GM18868 (cell line): Measurements from ENCODE around the gene OR2A42.
"Not testable (repeated sequence)": the region's sequence is repeated elsewhere in the genome, so short reads cannot be mapped to it uniquely, and the experiment has no call there.

Source experiments
- ATAC-seq: cut with Tn5 transposase; IDR thresholded peaks from one replicate; pipeline ENCODE4 v1.9.1; 2021; ENCODE audit warnings: mild to moderate bottlenecking, moderate library complexity; ENCODE audit not compliant: unreplicated experiment

Gene OR2A42

GRCh38 chr7:144226866-144227265 lies 12.5 kb downstream of the OR2A42 start:
- not testable (repeated sequence) for ATAC-seq

- peak; percentile 35 for ATAC-seq
Observed at GRCh38 chr7:144223675-144224074, 15.7 kb downstream of the OR2A42 start.

GRCh38 chr7:144220531-144220930 lies 18.9 kb downstream of the OR2A42 start:
- ATAC-seq, result not testable (repeated sequence)

- ATAC-seq, result peak; percentile 56
Observed at GRCh38 chr7:144219149-144219548, 20.3 kb downstream of the OR2A42 start.

GRCh38 chr7:144218581-144218980 lies 20.8 kb downstream of the OR2A42 start:
- ATAC-seq, result not testable (repeated sequence)

- not testable (repeated sequence) for ATAC-seq
Observed at GRCh38 chr7:144217200-144217599, 22.2 kb downstream of the OR2A42 start.

GRCh38 chr7:144205306-144205705 lies 34.1 kb downstream of the OR2A42 start:
- not testable (repeated sequence) for ATAC-seq

- not testable (repeated sequence) for ATAC-seq
Observed at GRCh38 chr7:144203086-144203485, 36.3 kb downstream of the OR2A42 start.

- peak; percentile 25 for ATAC-seq
Observed at GRCh38 chr7:144201978-144202377, 37.4 kb downstream of the OR2A42 start.

GRCh38 chr7:144198934-144199333 lies 40.5 kb downstream of the OR2A42 start:
- ATAC-seq, result not testable (repeated sequence)

- peak; percentile 62 for ATAC-seq
Observed at GRCh38 chr7:144195212-144195872, 44.1 kb downstream of the OR2A42 start, which contains the start of gene ARHGEF35. Gene ARHGEF35 (minus strand): TSS chr7:144195833. CDS start chr7:144188383, 7,450 bp downstream.

- not testable (repeated sequence) for ATAC-seq
Observed at GRCh38 chr7:144194453-144194852, 45.0 kb downstream of the OR2A42 start.

GRCh38 chr7:144193782-144194181 lies 45.6 kb downstream of the OR2A42 start:
- not testable (repeated sequence) for ATAC-seq

GRCh38 chr7:144188578-144189171 lies 50.7 kb downstream of the OR2A42 start:
- not testable (repeated sequence) for ATAC-seq

GRCh38 chr7:144187848-144188247 lies 51.6 kb downstream of the OR2A42 start:
- not testable (repeated sequence) for ATAC-seq

- not testable (repeated sequence) for ATAC-seq
Observed at GRCh38 chr7:144183166-144183565, 56.2 kb downstream of the OR2A42 start, which contains the start of gene CTAGE4. Gene CTAGE4 (plus strand): TSS chr7:144183466. CDS start chr7:144183504, 38 bp downstream.

GRCh38 chr7:144179165-144179479 lies 60.3 kb downstream of the OR2A42 start:
- ATAC-seq, result peak; percentile 42

- ATAC-seq, result peak; percentile 97
Observed at GRCh38 chr7:144178380-144179164, 60.8 kb downstream of the OR2A42 start.
